ENCODE data around the gene NELL2.
"Not testable (repeated sequence)": the region's sequence is repeated elsewhere in the genome, so short reads cannot be mapped to it uniquely, and the experiment has no call there.

- TF ChIP-seq EZH2 (IDR thresholded peaks at IDR 0.05; ENCODE audit: low read length, unreplicated experiment); EZH2phosphoT487 (IDR thresholded peaks at IDR 0.05; ENCODE audit: borderline replicate concordance, low read length); CTCF (conservative IDR thresholded peaks at IDR 0.05; ENCODE audit: low read depth, low read length): not testable (repeated sequence)
Measured at GRCh38 chr12:44834996-44835395, 41.1 kb downstream of the NELL2 start.
